RWPE2 (cell line): ENCODE data around the gene FBXO38.

Source experiments
- ATAC-seq: fragments of 200-7000 bp; cut with Tn5 transposase; 3 replicates; pipeline ENCODE4 v1.9.1; 2021; ENCODE audit warnings: low read depth
- DNase-seq: peaks from one replicate; pipeline ENCODE4 v3.0.0-alpha.2; 2020; ENCODE audit warnings: low spot score
- H3K27ac ChIP-seq: fragments of 450-650 bp; 2 replicates; pipeline ENCODE4 v1.5.1; 2017; ENCODE audit warnings: mild to moderate bottlenecking; ENCODE audit not compliant: poor library complexity, severe bottlenecking
- H3K27me3 ChIP-seq: fragments of 250-450 bp; sonication (Bioruptor Pico); 2 replicates; pipeline ENCODE4 v1.5.1; 2021; ENCODE audit warnings: mild to moderate bottlenecking, moderate library complexity; ENCODE audit not compliant: insufficient read depth, poor library complexity, severe bottlenecking
- H3K36me3 ChIP-seq: fragments of 250-450 bp; sonication (Bioruptor Pico); 2 replicates; pipeline ENCODE4 v1.5.1; 2020; ENCODE audit warnings: low read depth, mild to moderate bottlenecking, moderate library complexity
- H3K4me1 ChIP-seq: fragments of 250-450 bp; sonication (Bioruptor Pico); 2 replicates; pipeline ENCODE4 v1.5.1; 2021; ENCODE audit warnings: mild to moderate bottlenecking, moderate library complexity; ENCODE audit not compliant: insufficient read depth, poor library complexity, severe bottlenecking
- H3K4me3 ChIP-seq: fragments of 250-450 bp; sonication (Bioruptor Pico); 2 replicates; pipeline ENCODE4 v1.5.1; 2021; ENCODE audit warnings: mild to moderate bottlenecking, moderate library complexity; ENCODE audit not compliant: severe bottlenecking
- H3K9me3 ChIP-seq: fragments of 250-450 bp; sonication (Bioruptor Pico); 2 replicates; pipeline ENCODE4 v1.5.1; 2021; ENCODE audit warnings: mild to moderate bottlenecking, moderate library complexity; ENCODE audit not compliant: severe bottlenecking
- CTCF ChIP-seq: fragments of 450-650 bp; IDR thresholded peaks from one replicate; pipeline ENCODE4 v1.5.1; 2017; ENCODE audit warnings: mild to moderate bottlenecking, moderate library complexity; ENCODE audit not compliant: poor library complexity, severe bottlenecking

FBXO38 gene

GRCh38 chr5:148395031-148395430 lies 11.3 kb downstream of the FBXO38 start:
- no peak for DNase-seq
- no peak for TF ChIP-seq CTCF
- H3K36me3 ChIP-seq: peaks cover 71% of the 10 kb centered on the region

DNA sequence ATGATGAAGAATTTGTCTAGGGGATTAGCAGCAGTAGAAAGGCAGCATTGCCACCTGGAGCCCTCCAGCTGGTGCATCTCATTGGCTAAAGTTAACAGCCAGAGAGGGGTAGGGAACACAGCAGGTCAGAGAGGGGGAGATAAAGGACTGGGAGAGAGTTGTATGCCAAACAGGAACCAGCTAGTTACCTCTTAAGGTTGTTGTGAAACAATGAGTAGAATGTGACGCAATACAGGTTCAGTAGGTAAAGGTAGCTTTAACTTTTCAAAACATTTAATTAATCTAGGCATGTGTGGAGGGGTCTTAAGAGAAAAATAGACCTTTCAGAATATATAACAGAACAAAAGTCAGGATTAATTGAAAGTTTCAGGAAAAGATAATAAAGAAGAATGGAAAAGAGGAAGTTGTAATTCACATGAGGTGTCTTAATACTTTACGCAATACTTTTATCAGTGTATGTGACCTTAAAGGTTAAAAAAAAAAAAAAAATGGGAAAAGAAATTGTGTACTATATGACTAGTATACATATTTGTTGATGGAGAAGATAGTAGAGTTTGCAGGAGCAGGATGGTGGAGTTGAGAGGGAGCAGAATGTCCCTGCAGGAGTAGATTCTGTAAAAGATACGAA lies 14.3 kb downstream of the FBXO38 start:
- ATAC-seq: peak; percentile 64
- Histone ChIP-seq H3K27ac (peak overlapping the region; percentile 9), H3K9me3 (no peaks in the 10 kb centered on the region), H3K36me3 (peaks cover 86% of the 10 kb centered on the region), H3K4me3 (no peak overlapping the region), H3K4me1 (peaks cover 37% of the 10 kb centered on the region), H3K27me3 (no peaks in the 10 kb centered on the region)
- no peak for TF ChIP-seq CTCF
- DNase-seq: no peak

More at GRCh38 chr5:148395031-148395430, 11.3 kb downstream of the FBXO38 start:
- ATAC-seq: no peak
- no peak overlapping the region for H3K4me3 ChIP-seq
- peaks cover 19% of the 10 kb centered on the region for H3K4me1 ChIP-seq
- H3K27ac ChIP-seq: no peak overlapping the region
- no peaks in the 10 kb centered on the region for H3K9me3 ChIP-seq
- no peaks in the 10 kb centered on the region for H3K27me3 ChIP-seq

DNA sequence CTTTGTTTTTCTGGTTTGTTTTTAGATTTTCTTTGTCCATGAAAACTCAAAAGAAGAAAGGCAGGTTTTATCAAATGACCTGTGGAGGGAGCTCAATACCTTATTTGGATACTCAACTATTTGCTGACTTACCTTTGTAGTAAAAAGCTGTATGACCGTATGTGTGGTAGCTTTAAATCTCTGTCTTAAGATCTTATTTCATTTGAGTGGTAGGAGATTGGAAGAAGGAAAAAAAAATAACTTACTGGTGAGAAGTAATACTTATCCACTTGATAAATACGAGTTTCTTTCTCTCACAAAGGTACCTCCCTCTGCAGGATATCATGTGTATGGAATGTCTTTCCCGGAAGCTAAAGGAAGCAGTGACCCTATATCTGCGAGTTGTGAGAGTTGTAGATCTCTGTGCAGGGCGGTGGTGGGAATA lies 15.0 kb downstream of the FBXO38 start:
- Histone ChIP-seq H3K4me1 (peaks cover 37% of the 10 kb centered on the region), H3K9me3 (no peaks in the 10 kb centered on the region), H3K27ac (peak overlapping the region; percentile 9), H3K4me3 (no peak overlapping the region), H3K36me3 (peaks cover 92% of the 10 kb centered on the region), H3K27me3 (no peaks in the 10 kb centered on the region)
- no peak for DNase-seq
- ATAC-seq: no peak
- TF ChIP-seq CTCF: peak; percentile 19

DNA sequence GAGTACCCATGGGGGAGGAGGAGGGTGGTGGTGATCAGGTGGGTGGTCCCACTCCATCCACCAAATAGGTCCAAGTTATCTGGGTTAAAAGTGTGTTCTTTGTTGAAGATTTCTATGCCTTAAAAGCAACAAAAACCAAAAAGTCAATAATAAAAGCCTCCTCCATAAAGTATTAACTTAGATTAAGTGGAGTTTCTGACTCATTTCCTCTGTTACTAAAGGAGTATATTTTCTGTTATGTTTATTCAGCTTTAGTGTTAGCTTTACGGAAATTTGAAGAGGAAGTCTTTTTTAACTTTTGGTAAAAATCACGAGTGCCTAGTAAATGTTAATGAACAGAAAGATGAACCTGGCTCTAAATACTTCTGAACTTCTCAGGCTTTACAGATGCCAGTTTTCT lies 17.8 kb downstream of the FBXO38 start:
- ATAC-seq (peak; percentile 70), DNase-seq (no peak)
- TF ChIP-seq CTCF: no peak
- Histone ChIP-seq H3K36me3 (peaks cover 94% of the 10 kb centered on the region), H3K4me3 (no peak overlapping the region), H3K4me1 (peaks cover 37% of the 10 kb centered on the region), H3K27ac (peak overlapping the region; percentile 54), H3K9me3 (no peaks in the 10 kb centered on the region), H3K27me3 (no peaks in the 10 kb centered on the region)

DNA sequence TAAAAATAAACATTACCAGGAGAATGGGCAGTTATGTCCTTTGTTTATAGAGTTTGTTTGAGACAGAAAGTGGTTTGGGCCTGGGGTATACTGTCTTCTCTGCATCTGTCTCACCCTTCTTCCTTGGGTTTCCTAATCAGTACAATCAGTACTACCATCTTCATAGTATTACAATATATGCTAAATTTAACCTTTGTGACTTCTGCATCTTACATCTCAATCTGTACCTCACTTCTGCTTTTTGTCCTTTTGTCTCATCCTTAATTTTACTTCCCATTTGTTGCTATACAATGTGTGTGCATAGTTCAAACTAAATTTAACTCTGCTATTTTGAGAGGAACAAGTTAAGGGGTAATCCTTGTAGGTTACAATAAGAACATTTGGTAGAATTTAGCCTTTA lies 19.6 kb downstream of the FBXO38 start:
- ATAC-seq: no peak
- no peak overlapping the region for H3K27ac ChIP-seq

More for the DNA sequence above, 19.6 kb downstream of the FBXO38 start:
- H3K36me3 ChIP-seq: peaks cover 99% of the 10 kb centered on the region
- DNase-seq: no peak
- no peaks in the 10 kb centered on the region for H3K27me3 ChIP-seq
- H3K9me3 ChIP-seq: no peaks in the 10 kb centered on the region
- no peak overlapping the region for H3K4me3 ChIP-seq
- TF ChIP-seq CTCF: no peak
- peaks cover 22% of the 10 kb centered on the region for H3K4me1 ChIP-seq
